Cardiac muscle cell (in vitro differentiated cells and primary cell): ENCODE results near the gene TAF11. TPM values are rescaled to one million over a fixed set of nuclear protein-coding genes. Genes with fewer than 3 reads are reported as not detected.
A peak's percentile ranks its signal among the peaks of the same experiment; 100 is the strongest.

Experiments used
- DNase-seq, 2 donors: peaks; one replicate each; pipeline versions ENCODE4 v3.0.0 to v3.0.0-alpha.2; 2010 to 2017; ENCODE audit warnings: low read depth in 1 of 2, low spot score in 1 of 2
- H3K27ac ChIP-seq: fragments of 200-600 bp; sonication (generic); 2 replicates; pipeline ENCODE4 v1.5.1; 2016
- H3K27me3 ChIP-seq: fragments of 200-600 bp; sonication (generic); 2 replicates; pipeline ENCODE4 v1.6.0; 2016; ENCODE audit warnings: control low read depth
- H3K36me3 ChIP-seq: fragments of 200-600 bp; sonication (generic); 2 replicates; pipeline ENCODE4 v1.5.1; 2016; ENCODE audit warnings: control low read depth
- H3K4me1 ChIP-seq: fragments of 200-600 bp; sonication (generic); 2 replicates; pipeline ENCODE4 v1.8.1; 2017; ENCODE audit warnings: low read depth, mild to moderate bottlenecking, mixed run types
- H3K4me3 ChIP-seq: fragments of 200-600 bp; sonication (generic); 2 replicates; pipeline ENCODE4 v1.5.1; 2016; ENCODE audit warnings: mild to moderate bottlenecking
- H3K9me3 ChIP-seq: fragments of 200-600 bp; sonication (generic); 2 replicates; pipeline ENCODE4 v1.5.1; 2017; ENCODE audit warnings: low read depth, mild to moderate bottlenecking, control low read depth
- polyA plus RNA-seq: library from polyadenylated mRNA; unstranded; fragments of >200 nt; fragmentation: Nextera tagmentation; extraction: Ambion mirVana; gene quantifications from 2 replicates; pipeline ENCODE4 v1.2.1, GENCODE V29; 2016
- total RNA-seq: library from RNA; depleted of rRNA; stranded (reverse); fragments of >200 nt; gene quantifications from 2 replicates; pipeline ENCODE4 v1.2.3, GENCODE V29; 2016
- TF ChIP-seq, protein P1 (sequence below): IDR thresholded peaks from 2 replicates; pipeline ENCODE4 v1.5.1; 2012; ENCODE audit warnings: low read depth, mild to moderate bottlenecking, low read length

The TAF11 gene
- total and polyA plus RNA-seq, 2 experiments from 2014 or later: 25.8 to 39.9 TPM

DNA sequence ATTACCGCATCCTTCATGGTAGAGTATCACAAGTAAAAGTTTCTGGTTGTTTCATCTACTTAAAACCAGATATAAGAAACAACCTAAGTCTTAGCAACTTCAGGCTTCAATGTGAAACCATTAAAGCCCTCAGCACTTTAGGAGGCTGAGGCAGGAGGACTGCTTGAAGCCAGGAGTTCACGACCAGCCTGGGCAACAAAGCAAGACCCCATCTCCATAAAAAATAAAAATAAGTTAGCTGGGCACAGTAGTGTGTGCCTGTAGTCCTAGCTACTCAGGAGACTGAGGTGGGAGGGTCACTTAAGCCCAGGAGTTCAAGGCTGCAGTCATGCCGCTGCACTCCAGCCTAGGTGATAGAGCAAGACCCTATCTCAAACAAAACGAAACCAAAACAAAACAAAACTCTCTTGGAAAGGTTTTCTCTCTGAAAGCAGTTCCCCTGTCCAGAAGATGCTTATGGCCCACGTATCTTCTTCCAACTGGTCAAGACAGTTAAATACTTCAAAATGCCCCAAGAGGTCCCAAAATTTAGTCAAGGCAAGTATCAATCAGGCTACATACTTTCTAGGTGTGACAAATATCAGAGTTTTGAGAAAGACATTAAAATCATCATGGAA is 9.9 kb downstream of the TAF11 start:
- H3K4me1 ChIP-seq: no peaks in the 10 kb centered on the region
- no peak for DNase-seq
- peaks cover 45% of the 10 kb centered on the region for H3K36me3 ChIP-seq
- TF ChIP-seq, protein P1, sequence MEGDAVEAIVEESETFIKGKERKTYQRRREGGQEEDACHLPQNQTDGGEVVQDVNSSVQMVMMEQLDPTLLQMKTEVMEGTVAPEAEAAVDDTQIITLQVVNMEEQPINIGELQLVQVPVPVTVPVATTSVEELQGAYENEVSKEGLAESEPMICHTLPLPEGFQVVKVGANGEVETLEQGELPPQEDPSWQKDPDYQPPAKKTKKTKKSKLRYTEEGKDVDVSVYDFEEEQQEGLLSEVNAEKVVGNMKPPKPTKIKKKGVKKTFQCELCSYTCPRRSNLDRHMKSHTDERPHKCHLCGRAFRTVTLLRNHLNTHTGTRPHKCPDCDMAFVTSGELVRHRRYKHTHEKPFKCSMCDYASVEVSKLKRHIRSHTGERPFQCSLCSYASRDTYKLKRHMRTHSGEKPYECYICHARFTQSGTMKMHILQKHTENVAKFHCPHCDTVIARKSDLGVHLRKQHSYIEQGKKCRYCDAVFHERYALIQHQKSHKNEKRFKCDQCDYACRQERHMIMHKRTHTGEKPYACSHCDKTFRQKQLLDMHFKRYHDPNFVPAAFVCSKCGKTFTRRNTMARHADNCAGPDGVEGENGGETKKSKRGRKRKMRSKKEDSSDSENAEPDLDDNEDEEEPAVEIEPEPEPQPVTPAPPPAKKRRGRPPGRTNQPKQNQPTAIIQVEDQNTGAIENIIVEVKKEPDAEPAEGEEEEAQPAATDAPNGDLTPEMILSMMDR: no peak
- H3K27me3 ChIP-seq: no peaks in the 10 kb centered on the region
- no peak overlapping the region for H3K4me3 ChIP-seq
- no peak overlapping the region for H3K27ac ChIP-seq
- H3K9me3 ChIP-seq: no peaks in the 10 kb centered on the region

DNA sequence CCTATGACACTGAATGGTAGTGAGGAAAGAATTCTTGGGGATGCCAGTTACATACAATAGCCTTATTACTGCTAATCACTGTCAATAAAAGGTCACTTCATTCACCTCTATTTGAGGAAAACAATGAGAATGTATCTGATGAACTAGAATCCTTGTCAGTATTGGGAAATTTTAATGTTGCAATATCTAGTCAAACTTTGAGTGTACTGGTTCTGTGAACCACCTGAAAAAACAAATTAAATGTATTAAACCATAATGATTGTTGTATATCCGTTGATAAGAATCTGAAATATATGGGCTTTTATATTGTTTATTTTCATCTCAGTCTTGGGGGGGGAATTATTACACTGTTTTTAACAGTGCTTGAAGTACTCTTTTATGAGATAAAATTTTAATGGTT is 10.6 kb downstream of the TAF11 start:
- TF ChIP-seq, protein P1: no peak
- no peak for DNase-seq
- Histone ChIP-seq H3K9me3 (no peaks in the 10 kb centered on the region), H3K4me3 (no peak overlapping the region), H3K27me3 (no peaks in the 10 kb centered on the region), H3K27ac (no peak overlapping the region), H3K36me3 (peaks cover 45% of the 10 kb centered on the region), H3K4me1 (no peaks in the 10 kb centered on the region)

DNA sequence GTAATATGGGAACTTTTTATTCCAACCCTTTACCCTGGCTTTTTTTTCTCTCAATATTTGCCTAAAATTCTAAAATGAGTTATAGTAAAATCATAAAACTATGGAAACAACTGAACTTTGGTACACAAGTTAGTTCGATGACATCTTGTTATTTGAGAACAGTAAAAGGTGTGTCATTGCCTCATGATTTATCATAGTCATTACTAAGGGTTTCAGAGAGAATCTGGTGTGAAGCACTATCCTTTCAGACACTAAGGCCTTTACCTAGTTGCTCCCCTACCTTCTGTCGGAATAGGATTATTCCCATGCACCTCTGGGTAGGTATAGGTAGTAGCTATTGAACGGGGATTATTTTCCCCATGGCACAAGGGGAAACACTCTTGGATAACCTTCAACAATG is 11.4 kb downstream of the TAF11 start:
- H3K36me3 ChIP-seq: peaks cover 47% of the 10 kb centered on the region
- TF ChIP-seq, protein P1: no peak

DNA sequence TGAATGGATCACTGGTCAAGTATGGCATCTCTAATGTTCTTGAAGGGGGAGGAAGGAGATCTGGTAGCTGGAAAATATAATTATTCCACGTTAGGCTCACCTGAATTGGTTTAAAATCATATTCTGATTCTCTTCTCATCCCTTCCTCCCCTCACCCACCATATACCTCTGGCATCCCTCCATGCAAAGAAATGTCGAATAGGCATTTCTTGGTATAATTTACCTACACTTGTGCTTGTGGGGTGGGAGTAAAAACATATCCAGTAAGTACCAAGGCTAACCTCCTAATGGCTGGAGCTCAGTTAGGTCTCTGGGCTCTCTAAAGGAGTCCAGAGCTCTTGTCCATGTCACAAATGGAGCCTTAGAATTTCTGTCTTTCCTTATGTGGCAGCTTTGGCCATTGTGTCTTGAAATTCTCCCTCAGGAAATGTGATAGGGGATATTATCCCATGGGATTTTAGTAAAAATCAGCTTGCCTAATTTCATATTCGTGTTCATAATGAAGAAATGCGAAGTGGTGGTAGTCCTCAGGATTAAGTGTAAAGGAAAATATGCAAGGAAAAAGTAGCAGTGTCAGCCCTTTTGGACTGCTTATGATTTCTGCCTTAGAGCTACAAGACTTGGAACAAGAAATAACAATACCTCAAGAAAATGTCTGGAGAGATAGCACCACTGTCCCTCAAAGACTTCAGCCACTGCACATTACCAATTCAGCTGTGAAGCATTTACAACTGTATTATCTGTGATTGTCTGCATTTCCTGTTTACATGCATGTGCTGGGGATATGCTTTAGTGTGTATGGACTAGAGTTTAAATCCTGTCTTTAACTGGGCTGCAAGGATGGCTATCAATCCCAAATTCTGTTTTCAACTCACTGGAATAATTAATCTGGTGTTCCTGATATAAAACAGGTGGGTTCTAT is 12.3 kb downstream of the TAF11 start:
- peak overlapping the region; percentile 17 for H3K27ac ChIP-seq
- DNase-seq: no peak
- no peak overlapping the region for H3K4me3 ChIP-seq
- TF ChIP-seq, protein P1: no peak
- no peaks in the 10 kb centered on the region for H3K9me3 ChIP-seq
- H3K36me3 ChIP-seq: peaks cover 49% of the 10 kb centered on the region
- no peaks in the 10 kb centered on the region for H3K4me1 ChIP-seq
- H3K27me3 ChIP-seq: no peaks in the 10 kb centered on the region

More for the DNA sequence above, 11.4 kb downstream of the TAF11 start:
- Histone ChIP-seq H3K4me3 (no peak overlapping the region), H3K9me3 (no peaks in the 10 kb centered on the region), H3K27me3 (no peaks in the 10 kb centered on the region), H3K4me1 (no peaks in the 10 kb centered on the region), H3K27ac (no peak overlapping the region)
- DNase-seq: no peak

DNA sequence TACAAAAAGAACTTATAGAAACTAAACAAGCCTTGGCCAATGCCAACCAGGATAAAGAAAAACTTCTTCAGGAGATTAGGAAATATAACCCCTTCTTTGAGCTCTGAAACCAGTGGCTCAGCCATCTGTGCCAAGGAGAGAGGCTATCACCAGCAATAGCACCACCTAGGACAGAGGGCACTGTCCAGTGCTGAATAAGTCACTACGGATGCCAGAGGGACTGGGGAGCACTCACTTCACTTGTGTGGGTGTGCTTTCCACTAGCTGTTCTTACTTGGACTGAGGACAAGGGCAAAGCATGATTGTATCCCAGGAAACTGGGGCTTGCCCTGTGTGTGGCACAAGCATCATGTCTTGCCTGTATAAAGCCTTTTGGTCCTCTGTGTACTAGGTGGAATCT is 15.5 kb downstream of the TAF11 start:
- Histone ChIP-seq H3K9me3 (no peaks in the 10 kb centered on the region), H3K4me3 (no peak overlapping the region), H3K27ac (no peak overlapping the region), H3K4me1 (no peaks in the 10 kb centered on the region), H3K36me3 (peaks cover 47% of the 10 kb centered on the region), H3K27me3 (no peaks in the 10 kb centered on the region)
- DNase-seq: no peak
- TF ChIP-seq, protein P1: no peak
